ENCODE data around the gene SLC26A6.

SLC26A6 gene

GRCh38 chr3:48647714-48648113, 12.5 kb upstream of the SLC26A6 start:
- TF ChIP-seq CTCF (IDR thresholded peaks at IDR 0.05; ENCODE audit: control extremely low read depth, extremely low read depth, low read depth, missing control alignments), result no peak
- no peak for DNase-seq (ENCODE audit: extremely low spot score)
- POLR2A ChIA-PET, result interaction anchor here (0.6 kb wide), 1 partner anchor 141 kb away, joined by 4 read pairs; no protein-coding TSS in a partner anchor
- CTCF ChIA-PET, result no interaction called here

- POLR2A ChIA-PET, result no interaction called here
- CTCF ChIA-PET, result interaction anchor here (1.0 to 1.6 kb wide), 2 partner anchors 9 to 19 kb away, joined by 3 read pairs; no protein-coding TSS in a partner anchor
- no peak for DNase-seq (ENCODE audit: extremely low spot score)
- no peak for TF ChIP-seq CTCF (IDR thresholded peaks at IDR 0.05; ENCODE audit: control extremely low read depth, extremely low read depth, low read depth, missing control alignments)
These were observed 9.9 kb upstream of the SLC26A6 start for GRCh38 chr3:48644898-48645760.

GRCh38 chr3:48642605-48643004, 7.3 kb upstream of the SLC26A6 start:
- ChIA-PET POLR2A (no interaction called here), CTCF (interaction anchor here (1.0 kb wide), 1 partner anchor 22 kb away, joined by 3 read pairs; no protein-coding TSS in a partner anchor)
- TF ChIP-seq CTCF (IDR thresholded peaks at IDR 0.05; ENCODE audit: control extremely low read depth, extremely low read depth, low read depth, missing control alignments), result no peak
- no peak for DNase-seq (ENCODE audit: extremely low spot score)

- DNase-seq (ENCODE audit: extremely low spot score), result no peak
- no peak for TF ChIP-seq CTCF (IDR thresholded peaks at IDR 0.05; ENCODE audit: control extremely low read depth, extremely low read depth, low read depth, missing control alignments)
- POLR2A ChIA-PET, result no interaction called here
- CTCF ChIA-PET, result no interaction called here
These were observed 6.1 kb upstream of the SLC26A6 start for GRCh38 chr3:48641396-48641795.

- TF ChIP-seq CTCF (IDR thresholded peaks at IDR 0.05; ENCODE audit: control extremely low read depth, extremely low read depth, low read depth, missing control alignments), result no peak
- ChIA-PET POLR2A (no interaction called here), CTCF (no interaction called here)
- no peak for DNase-seq (ENCODE audit: extremely low spot score)
These were observed 4.8 kb upstream of the SLC26A6 start for GRCh38 chr3:48639944-48640606.

- ChIA-PET CTCF (interaction anchor here (1.7 to 2.0 kb wide), 2 partner anchors 27 to 400 kb away, joined by 3 to 6 read pairs; no protein-coding TSS in a partner anchor), POLR2A (no interaction called here)
- DNase-seq (ENCODE audit: extremely low spot score), result no peak
- no peak for TF ChIP-seq CTCF (IDR thresholded peaks at IDR 0.05; ENCODE audit: control extremely low read depth, extremely low read depth, low read depth, missing control alignments)
These were observed 2.0 kb upstream of the SLC26A6 start for GRCh38 chr3:48637305-48637704.
